ENCODE measurements around the gene TKTL1.
"Not testable (repeated sequence)": the region's sequence is repeated elsewhere in the genome, so short reads cannot be mapped to it uniquely, and the experiment has no call there.

The TKTL1 gene

DNA sequence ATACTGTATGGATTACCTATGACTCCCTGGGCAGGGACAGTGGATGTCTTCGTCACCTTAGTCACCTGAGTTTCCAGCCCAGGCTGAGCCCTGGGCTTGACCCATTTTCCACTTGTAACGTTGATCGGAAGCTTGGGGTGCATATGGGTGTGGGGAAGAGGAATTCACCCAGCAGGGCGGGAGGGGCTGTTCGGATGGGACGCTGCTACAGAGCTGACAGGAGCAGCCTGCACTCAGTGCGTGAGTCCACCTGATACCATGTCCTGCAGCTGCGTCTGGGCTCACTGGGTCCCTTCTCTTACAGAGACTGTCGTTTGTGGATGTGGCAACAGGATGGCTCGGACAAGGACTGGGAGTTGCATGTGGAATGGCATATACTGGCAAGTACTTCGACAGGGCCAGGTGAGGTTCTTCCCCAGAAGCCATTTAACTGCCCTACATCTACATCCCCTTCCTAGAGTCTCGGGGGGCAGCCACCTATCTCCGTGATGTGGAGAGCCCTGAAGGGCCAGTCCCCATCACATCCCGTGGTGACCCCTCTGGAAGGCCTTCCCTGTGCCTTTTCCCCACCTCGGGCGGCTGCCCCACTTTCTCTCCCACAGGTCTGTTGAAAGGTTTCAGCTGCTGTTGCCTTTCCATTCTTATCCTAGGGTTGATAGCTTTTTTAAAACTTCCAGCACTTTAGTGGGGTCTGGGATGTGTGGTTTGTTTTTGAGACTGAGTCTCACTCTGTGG, 13.6 kb downstream of the TKTL1 start:
- DNase-seq (ENCODE audit: low read depth): no peak

DNA sequence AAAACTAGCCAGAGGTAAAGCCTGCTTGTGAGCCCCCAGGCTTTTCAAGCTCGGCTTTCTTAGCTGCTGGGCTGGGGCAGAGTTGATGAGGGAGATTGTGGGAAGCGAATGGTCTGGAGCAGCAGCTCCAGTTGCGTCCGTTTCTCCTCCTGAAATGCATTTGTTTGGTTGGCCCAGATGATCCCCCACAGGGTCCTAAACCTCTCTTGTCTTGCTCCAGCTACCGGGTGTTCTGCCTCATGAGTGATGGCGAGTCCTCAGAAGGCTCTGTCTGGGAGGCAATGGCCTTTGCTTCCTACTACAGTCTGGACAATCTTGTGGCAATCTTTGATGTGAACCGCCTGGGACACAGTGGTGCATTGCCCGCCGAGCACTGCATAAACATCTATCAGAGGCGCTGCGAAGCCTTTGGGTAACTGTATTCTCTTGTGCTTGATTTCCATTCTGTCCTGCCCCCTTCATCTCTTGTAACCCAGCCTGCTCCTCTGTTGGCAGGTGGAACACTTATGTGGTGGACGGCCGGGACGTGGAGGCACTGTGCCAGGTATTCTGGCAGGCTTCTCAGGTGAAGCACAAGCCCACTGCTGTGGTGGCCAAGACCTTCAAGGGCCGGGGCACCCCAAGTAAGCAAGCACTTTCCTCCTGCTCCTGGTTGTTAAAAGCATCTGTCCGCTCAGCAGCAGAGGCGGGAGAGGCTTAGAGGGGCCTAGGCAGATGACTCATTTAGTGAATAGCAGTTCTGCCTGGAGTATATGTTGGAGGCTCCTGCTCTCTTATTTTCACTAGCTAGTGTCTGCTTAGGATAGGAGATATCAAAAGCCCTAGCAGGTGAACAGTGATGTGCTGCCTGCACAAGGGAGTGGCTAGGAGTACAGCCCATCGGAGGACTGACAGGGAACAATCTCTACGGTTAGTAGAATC, 15.3 kb downstream of the TKTL1 start:
- DNase-seq (ENCODE audit: low read depth): no peak

- DNase-seq (ENCODE audit: low read depth): no peak
Measured at GRCh38 chrX:154312116-154312515, 16.5 kb downstream of the TKTL1 start.

GRCh38 chrX:154313147-154313546, 17.6 kb downstream of the TKTL1 start:
- DNase-seq (ENCODE audit: low read depth): no peak

DNA sequence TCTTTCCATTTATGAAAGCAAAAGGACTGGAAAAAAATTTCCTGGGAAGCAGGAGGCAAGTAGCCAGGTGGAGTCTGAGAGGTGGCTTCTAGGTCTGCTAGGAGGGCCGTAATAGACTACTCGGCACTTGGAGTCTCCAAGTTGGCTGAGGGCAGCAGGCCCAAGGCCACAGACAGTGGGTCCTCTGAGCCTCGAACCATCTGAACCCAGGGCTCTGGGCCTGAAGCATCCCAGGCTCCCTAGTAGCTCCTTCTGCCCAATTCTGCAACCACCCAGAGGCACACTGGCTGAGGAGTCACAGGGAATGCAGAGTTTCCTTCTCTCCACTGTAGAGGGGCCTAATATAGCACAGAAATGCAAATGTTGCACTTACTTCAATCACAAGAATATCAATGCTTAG, 19.8 kb downstream of the TKTL1 start:
- no peak for DNase-seq (ENCODE audit: low read depth)

- DNase-seq (ENCODE audit: low read depth): no peak
Measured at GRCh38 chrX:154317391-154317995, 21.9 kb downstream of the TKTL1 start.

DNA sequence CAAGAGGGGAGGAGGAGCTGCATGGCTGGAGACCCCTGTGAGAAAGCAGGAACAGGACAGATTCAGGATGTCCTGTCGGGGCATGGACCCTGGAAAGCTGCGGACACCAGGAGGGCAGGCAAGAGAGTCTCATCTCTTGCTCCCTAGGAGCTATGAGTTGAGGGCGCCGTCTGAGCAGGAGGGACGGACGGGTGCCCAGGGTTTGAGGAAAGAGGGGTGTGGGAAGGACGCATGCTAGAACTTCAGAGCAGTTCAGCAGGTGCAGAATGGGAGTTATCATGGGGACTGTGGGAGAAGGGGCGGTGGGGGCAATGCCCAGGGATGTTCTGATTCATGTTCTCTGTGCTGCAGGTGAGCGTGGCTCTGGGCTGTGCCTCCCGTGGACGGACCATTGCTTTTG, 24.8 kb downstream of the TKTL1 start:
- DNase-seq (ENCODE audit: low read depth): no peak

DNA sequence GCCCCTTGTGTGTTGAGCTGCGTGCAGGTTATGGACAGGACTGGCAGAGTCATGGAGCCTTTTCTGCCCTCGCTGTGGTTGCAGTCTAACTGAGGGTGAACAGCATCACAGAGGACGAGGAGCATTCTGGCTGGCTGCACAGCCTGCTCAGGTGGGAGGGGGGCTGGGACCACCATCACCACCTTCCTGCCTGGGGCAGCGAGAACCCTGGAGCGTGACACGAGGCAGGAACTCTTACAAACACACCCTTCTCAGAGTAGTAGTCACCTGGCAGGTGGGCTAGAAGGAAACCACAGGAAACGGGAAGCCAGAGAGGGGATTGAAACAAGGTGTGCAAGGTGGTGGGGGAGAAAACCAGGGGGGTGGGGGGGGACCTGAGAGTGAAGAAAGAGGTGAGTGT, 25.6 kb downstream of the TKTL1 start:
- no peak for DNase-seq (ENCODE audit: low read depth)

DNA sequence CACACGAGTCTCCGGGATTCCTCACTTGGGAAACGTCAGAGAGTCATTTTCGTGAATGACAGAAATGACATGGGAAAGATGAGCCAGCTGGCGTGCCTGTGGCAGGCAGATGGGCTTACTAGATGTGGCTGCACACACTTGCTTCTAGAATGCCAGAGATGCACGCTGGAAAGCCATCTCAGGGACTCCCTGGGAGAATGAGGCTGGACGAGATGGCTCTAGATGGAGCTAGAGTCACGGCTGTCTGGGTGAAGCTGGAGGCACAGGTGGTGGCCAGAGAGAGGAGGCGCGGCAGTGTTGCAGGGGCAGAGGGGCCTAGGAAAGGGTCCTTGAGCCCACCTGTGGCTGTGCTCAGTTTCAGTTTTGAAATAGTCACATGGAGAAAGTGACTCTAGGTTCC, 26.0 kb downstream of the TKTL1 start:
- DNase-seq (ENCODE audit: low read depth): no peak

DNA sequence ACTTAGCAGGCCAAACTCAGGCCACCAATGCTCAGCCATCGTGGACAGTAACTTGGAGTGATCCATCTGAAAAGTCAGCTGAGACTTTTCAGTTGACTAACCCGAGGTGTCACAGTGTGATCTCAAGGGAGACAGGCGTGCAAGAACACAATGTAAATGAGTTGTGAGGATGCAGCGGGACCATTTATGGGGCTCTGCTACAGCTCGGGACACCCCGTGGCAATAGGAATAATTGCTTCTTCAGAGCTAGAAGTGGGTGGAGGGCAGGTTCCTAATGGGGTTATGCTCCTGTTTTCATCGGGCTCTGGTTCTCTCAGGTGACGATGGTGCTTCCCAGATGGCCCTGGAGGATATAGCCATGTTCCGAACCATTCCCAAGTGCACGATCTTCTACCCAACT, 27.3 kb downstream of the TKTL1 start:
- DNase-seq (ENCODE audit: low read depth): no peak

DNA sequence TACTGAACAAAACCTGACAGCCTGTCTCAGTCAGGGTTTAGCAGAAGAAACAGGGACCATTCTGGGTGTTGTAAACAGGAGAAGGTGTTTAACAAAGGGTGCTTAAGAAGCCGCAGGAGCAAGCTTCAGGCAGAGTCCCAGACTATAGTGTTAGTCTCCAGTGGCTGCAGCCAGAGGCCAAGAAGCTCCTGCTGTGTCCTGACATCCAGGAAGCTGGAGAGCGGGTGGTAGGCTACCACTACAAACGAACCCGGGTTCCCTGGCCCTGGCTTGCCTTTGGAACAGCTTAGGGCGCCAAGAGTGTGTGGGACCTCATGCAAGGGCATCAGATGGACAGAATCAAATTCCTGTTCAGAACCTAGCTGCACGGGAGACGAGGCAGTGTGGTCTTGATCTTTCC, 27.9 kb downstream of the TKTL1 start:
- DNase-seq (ENCODE audit: low read depth): no peak

- no peak for DNase-seq (ENCODE audit: low read depth)
Measured at GRCh38 chrX:154325541-154325940, 29.9 kb downstream of the TKTL1 start.

DNA sequence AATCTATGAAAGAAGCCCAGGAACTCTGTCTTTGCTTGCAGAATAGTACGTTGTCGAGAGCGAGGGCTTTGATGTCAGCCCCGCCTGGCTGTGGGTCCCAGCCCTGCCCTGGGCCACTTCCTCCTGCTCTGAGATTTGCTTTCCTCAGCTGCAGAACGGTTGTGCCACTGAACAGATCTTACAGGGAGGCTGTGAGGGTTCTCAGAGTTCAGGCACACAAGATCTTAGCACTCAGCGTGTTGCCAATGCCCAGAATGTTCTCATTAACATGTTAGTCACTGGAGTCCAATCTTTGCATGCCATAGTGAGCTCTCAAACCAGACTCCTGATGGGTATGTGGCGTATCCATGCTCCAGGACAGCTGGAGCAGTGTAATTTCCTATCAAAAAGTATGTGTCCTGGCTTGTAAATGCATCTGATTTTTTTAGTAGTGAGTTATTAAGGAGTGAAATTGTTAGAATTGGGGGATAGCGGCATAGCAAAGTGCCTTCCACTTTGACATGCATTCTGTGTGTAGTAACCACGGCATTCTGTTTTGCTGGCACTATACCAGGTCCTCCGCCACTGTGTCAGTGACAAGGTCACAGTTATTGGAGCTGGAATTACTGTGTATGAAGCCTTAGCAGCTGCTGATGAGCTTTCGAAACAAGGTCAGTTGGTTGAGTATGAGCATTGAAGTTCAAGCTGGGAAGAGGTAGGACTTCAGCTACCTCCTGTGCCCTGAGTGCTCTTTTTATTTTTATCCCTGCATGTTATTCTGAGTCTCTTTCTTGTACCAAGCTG, 31.6 kb downstream of the TKTL1 start:
- no peak for DNase-seq (ENCODE audit: low read depth)

- no peak for DNase-seq (ENCODE audit: low read depth)
Measured at GRCh38 chrX:154328646-154329045, 33.1 kb downstream of the TKTL1 start.

GRCh38 chrX:154329294-154329693, 33.7 kb downstream of the TKTL1 start:
- no peak for DNase-seq (ENCODE audit: low read depth)

GRCh38 chrX:154332561-154332960, 37.0 kb downstream of the TKTL1 start:
- DNase-seq (ENCODE audit: low read depth): no peak

DNA sequence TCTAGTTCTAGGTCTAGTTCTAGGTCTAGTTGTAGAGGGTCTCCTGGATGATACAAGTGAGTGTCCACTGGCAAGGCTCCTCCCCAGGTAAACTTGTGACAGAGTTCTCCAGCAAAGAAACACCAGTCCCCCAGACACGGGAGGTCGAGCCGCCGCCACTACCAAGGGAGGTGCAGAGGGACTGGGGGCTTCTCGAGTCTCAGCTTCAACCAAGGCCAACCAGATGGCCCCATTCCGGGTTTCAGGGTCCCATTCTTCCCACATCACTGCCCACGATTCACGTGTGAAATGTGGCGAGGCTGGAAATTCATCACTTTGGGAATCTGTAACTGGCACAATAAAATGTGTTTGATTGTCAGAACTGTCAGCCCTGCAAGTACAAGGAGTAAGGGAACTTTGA, 37.5 kb downstream of the TKTL1 start:
- no peak for DNase-seq (ENCODE audit: low read depth)

DNA sequence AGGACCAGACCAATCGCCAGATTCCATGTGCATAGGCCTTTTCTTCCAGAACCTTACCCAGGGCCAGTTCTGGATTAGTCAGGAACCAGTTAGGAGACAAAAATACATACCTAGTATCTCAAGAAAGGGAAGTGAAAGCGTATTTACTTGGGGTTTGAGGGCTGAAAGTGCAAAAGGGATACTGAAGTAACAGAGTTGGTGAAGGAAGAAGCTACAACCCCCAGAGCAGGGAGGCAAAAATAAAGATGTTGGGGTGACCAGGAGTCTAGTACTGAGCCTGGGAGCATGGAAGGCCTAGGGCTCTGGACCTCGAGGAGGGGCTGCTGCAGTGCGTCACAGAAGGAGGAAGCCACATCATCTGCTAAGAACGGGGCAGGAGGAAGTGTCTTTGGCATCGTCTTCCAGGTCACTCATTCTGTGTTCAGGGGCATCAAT, 38.3 kb downstream of the TKTL1 start:
- DNase-seq (ENCODE audit: low read depth): no peak

GRCh38 chrX:154334496-154334895, 38.9 kb downstream of the TKTL1 start:
- no peak for DNase-seq (ENCODE audit: low read depth)

GRCh38 chrX:154341399-154342298, 46.1 kb downstream of the TKTL1 start:
- not testable (repeated sequence) for DNase-seq (ENCODE audit: low read depth)

GRCh38 chrX:154343063-154343462, 47.5 kb downstream of the TKTL1 start:
- not testable (repeated sequence) for DNase-seq (ENCODE audit: low read depth)

All from activated T-helper 9 cell treated with anti-CD3 and anti-CD28 coated beads, Interleukin-2, amount 50 U/mL, for 16 hours (primary cell).